ENCODE measurements around the gene SLC8A3. TPM values are rescaled to one million over a fixed set of nuclear protein-coding genes. Genes with fewer than 3 reads are reported as not detected.
"Not testable (repeated sequence)": the region's sequence is repeated elsewhere in the genome, so short reads cannot be mapped to it uniquely, and the experiment has no call there.

The SLC8A3 gene, protein sequence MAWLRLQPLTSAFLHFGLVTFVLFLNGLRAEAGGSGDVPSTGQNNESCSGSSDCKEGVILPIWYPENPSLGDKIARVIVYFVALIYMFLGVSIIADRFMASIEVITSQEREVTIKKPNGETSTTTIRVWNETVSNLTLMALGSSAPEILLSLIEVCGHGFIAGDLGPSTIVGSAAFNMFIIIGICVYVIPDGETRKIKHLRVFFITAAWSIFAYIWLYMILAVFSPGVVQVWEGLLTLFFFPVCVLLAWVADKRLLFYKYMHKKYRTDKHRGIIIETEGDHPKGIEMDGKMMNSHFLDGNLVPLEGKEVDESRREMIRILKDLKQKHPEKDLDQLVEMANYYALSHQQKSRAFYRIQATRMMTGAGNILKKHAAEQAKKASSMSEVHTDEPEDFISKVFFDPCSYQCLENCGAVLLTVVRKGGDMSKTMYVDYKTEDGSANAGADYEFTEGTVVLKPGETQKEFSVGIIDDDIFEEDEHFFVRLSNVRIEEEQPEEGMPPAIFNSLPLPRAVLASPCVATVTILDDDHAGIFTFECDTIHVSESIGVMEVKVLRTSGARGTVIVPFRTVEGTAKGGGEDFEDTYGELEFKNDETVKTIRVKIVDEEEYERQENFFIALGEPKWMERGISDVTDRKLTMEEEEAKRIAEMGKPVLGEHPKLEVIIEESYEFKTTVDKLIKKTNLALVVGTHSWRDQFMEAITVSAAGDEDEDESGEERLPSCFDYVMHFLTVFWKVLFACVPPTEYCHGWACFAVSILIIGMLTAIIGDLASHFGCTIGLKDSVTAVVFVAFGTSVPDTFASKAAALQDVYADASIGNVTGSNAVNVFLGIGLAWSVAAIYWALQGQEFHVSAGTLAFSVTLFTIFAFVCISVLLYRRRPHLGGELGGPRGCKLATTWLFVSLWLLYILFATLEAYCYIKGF
- 0.45 TPM for polyA plus RNA-seq (2013, experiment 1 of 2)
- 1.5 TPM for polyA plus RNA-seq (2013, experiment 2 of 2)

DNA sequence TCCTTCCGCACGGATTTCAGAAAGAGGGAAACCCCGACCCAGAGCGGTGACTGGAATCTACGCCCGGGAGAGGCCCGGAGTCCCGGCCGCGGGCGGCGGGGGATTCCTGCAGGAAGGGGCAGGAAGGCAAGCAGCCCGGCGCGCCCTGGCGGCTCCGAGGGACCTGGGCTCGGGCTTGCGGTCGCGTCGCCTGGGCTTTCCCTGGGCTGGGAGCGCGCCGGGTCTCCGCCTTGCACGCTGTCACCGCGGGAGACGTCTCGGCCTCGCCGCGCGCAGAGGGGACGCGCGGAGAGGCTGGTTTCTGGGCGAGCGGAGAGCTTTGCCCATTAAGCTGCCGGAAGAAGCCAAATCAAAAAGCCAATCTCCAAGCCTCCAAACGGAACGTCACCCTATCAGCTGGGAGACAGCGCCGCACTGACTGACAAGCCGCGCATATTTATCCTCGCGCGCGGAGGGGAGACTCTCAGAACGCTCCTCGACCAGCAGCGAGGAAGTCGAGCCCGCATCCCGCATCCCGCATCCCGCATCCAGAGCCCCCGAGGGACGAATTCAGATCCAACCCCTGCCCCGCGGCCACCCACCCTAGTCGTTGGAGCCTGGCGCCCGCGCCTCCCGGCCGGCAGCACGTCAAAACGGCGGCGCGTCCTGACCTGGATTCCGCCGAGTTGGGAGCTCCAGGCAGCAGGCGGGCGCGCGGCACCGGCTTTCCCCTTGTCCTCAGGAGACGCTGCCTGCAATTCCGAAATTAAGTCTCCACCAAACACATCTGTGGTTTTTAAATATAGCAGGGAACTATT, at the start of gene SLC8A3:
Gene SLC8A3, minus strand, starts transcription at position 293 of the 797 bp plus-strand sequence. CDS start 20,529 bp downstream, outside the sequence.
- Histone ChIP-seq H3K27ac (ENCODE audit: low read depth, low read length) (no peak within 1 kb of the TSS), H3K9ac (ENCODE audit: low read depth, low read length) (no peak within 1 kb of the TSS), H3K36me3 (ENCODE audit: insufficient read depth, low read length) (no peaks in the 10 kb centered on the region), H3K9me3 (ENCODE audit: insufficient read depth, low read depth, low read length) (no peaks in the 10 kb centered on the region), H3K4me3 (ENCODE audit: low read length) (peak within 1 kb of the TSS; percentile 67), H3K4me1 (ENCODE audit: insufficient read depth, low read length) (peaks cover 14% of the 10 kb centered on the region), H3K27me3 (ENCODE audit: insufficient read depth, low read length) (peaks cover 62% of the 10 kb centered on the region)
- WGBS = under 1% methylated on average over 83 of the region's 83 CpGs

DNA sequence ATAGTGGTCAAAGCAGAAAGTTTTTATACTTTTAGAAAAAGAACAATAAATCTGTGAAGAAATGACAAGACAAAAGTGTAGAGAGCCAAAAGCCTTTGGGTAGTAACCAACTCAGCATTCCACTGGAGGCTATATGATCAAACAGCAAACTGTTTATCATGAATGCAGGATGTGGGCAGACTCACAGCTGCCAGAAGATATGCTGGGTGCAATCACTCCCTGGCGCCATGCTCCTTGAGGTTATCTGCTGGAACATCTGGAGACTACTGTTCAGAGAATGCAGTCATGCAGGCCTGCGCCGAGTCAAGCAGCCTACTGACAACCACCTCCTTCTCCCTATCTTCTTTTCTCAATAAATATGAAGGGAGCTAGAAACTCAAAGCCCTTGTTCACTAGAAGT, 49.0 kb upstream of the SLC8A3 start:
- no peak overlapping the region for H3K4me3 ChIP-seq (ENCODE audit: low read length)
- H3K36me3 ChIP-seq (ENCODE audit: insufficient read depth, low read length) = no peaks in the 10 kb centered on the region
- no peak overlapping the region for H3K27ac ChIP-seq (ENCODE audit: low read depth, low read length)
- no peak overlapping the region for H3K9ac ChIP-seq (ENCODE audit: low read depth, low read length)
- H3K4me1 ChIP-seq (ENCODE audit: insufficient read depth, low read length) = no peaks in the 10 kb centered on the region; the same call in 1 of the 2 replicates
- no peaks in the 10 kb centered on the region for H3K9me3 ChIP-seq (ENCODE audit: insufficient read depth, low read depth, low read length)
- WGBS = 94% methylated on average over 3 of the region's 3 CpGs
- H3K27me3 ChIP-seq (ENCODE audit: insufficient read depth, low read length) = peaks cover 22% of the 10 kb centered on the region

DNA sequence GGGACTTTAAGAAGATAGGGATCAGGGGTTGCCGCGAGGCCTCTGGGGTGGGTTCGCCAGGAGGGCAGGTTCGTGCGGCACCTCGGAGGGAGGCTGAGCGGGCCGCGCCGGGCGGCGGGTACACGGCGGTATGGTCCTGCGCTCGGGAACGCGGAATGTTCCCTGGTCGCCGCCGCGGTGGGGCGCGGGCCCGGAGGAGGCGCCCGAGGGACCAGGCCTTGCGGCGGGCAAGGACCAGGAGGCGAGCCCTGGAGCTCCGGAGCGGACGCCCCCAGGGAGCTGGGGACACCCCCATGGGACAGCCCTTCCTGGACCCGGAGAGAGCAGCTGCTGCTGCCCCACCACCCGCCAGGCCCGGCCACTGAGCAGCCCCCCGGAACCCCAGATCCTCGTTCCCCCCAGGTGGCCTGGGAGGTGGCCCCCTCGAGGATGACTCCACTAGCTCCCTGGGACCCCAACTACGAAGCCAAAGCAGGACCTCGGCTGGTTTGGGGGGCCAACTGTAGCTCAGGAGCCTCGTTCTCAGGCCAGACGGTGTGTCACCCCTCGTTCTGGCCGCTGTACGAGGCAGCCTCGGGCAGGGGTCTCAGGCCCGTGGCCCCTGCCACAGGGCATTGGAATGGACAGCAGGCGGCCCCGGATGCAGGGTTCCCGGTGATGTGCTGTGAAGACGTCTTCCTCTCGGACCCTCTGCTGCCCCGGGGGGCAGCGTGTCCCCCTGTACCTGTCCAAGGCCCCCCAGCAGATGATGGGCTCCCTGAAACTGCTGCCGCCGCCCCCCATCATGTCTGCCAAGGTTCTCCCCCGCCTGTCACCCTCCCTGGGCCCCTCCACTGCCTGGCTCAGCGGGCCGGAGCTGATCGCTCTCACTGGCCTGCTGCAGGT, 45.6 kb upstream of the SLC8A3 start:
- peaks cover 20% of the 10 kb centered on the region for H3K27me3 ChIP-seq (ENCODE audit: insufficient read depth, low read length)
- WGBS = 96% methylated on average over 61 of the region's 61 CpGs
- no peaks in the 10 kb centered on the region for H3K9me3 ChIP-seq (ENCODE audit: insufficient read depth, low read depth, low read length)
- no peak overlapping the region for H3K4me3 ChIP-seq (ENCODE audit: low read length)
- H3K9ac ChIP-seq (ENCODE audit: low read depth, low read length) = no peak overlapping the region
- 0 out of 2 replicates have a peak, but pooled peaks cover 4% of the 10 kb centered on the region for H3K4me1 ChIP-seq (ENCODE audit: insufficient read depth, low read length)
- H3K27ac ChIP-seq (ENCODE audit: low read depth, low read length) = no peak overlapping the region
- H3K36me3 ChIP-seq (ENCODE audit: insufficient read depth, low read length) = no peaks in the 10 kb centered on the region

DNA sequence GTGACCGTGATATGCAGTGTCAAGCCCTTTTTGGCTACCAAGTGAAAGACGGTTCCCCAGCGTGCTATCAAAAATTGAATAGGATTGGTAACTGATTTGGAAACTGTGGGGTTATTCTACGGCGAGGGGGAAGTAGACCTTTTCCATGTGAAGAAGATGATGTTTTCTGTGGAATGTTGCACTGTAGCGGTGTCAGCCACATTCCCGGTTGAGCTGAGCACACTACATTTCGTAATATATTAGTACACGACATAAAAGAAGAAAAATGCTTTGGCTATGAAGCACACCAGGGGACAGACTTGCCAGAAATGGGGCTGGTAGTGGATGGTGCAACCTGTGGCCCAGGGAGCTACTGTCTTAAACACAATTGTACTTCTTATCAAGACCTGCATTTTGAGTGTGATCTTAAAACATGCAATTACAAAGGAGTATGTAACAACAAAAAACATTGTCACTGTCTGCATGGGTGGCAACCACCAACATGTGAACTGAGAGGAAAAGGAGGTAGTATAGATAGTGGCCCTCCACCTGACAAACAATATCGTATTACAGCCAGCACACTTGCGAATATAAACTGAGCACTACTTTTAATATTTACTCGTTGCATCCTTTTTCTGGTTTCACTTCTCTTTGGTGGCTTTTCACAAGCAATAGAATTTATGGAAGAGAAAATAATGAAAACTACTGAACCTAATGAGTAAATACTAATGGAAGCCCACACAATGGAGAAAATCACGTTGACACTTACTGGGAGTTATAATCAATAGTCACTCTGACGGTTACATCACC, 43.2 kb upstream of the SLC8A3 start:
- WGBS = 93% methylated on average over 13 of the region's 14 CpGs
- H3K27ac ChIP-seq (ENCODE audit: low read depth, low read length); H3K4me3 ChIP-seq (ENCODE audit: low read length); H3K4me1 ChIP-seq (ENCODE audit: insufficient read depth, low read length); H3K36me3 ChIP-seq (ENCODE audit: insufficient read depth, low read length); H3K9ac ChIP-seq (ENCODE audit: low read depth, low read length); H3K9me3 ChIP-seq (ENCODE audit: insufficient read depth, low read depth, low read length); H3K27me3 ChIP-seq (ENCODE audit: insufficient read depth, low read length): not testable (repeated sequence)

DNA sequence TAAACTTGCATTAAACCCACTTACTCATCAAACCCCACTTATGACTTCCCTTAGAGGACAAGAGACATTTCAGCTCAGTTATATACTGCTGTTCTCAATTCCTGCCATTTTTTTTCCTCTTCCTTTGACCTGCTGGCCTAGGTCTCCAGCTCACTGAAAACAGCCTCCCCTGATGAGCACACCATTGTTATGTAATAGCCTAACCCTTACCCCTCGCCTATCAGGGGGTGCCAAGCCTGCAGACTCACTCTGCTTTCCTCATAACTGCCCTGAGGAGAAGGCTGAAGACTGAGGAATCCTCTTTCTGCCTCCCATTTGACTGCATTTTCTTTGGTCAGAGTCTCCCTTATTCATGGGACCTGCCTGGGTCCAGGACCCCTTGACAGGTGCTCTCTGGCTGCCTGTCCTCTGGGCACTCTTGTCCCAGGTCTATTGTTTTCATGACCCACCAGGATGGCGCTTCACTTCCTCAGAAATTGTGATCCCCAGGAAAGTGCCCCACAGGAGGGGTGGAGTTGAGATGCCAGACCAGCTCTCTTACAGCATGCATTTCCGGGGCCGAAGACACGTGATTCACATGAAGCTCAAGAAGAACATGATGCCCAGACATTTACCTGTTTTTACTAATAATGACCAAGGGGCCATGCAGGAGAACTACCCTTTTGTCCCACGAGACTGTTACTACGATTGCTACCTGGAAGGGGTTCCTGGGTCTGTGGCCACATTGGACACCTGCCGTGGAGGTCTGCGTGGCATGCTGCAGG, 41.3 kb upstream of the SLC8A3 start:
- not testable (repeated sequence) for H3K27me3 ChIP-seq (ENCODE audit: insufficient read depth, low read length); H3K4me1 ChIP-seq (ENCODE audit: insufficient read depth, low read length); H3K9me3 ChIP-seq (ENCODE audit: insufficient read depth, low read depth, low read length); H3K9ac ChIP-seq (ENCODE audit: low read depth, low read length); H3K36me3 ChIP-seq (ENCODE audit: insufficient read depth, low read length); H3K4me3 ChIP-seq (ENCODE audit: low read length)
- 78% methylated on average over 9 of the region's 9 CpGs for WGBS
- H3K27ac ChIP-seq (ENCODE audit: low read depth, low read length) = peak overlapping the region; percentile 28; the same call in 1 of the 2 replicates

DNA sequence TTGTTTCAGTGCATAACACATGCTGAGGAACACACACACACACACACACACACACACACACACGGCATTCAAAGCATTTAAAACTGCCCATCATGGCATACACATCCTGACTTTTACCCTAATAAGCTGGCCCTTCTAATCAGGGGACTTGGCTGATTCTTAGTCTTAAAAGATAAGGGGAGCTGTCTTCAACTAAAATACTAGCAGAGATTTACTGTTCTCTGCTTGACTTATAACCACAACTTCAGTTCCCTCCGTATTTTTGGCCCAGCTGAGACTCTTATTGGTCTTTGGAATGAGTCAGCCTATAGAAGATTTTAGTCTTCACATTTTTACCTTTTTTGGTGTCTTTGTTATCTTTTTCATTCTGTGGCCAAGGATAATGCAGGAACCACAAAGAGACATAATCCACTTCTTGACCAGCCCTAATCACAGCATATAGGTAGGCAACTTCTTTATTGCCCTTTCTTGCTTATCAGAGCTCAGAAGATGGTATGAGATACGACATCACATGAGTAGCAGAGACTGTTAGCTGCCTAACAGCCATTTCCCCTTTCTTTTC, 25.1 kb upstream of the SLC8A3 start:
- Histone ChIP-seq H3K27me3 (ENCODE audit: insufficient read depth, low read length) (no peaks in the 10 kb centered on the region), H3K4me3 (ENCODE audit: low read length) (no peak overlapping the region), H3K9me3 (ENCODE audit: insufficient read depth, low read depth, low read length) (no peaks in the 10 kb centered on the region), H3K36me3 (ENCODE audit: insufficient read depth, low read length) (no peaks in the 10 kb centered on the region), H3K27ac (ENCODE audit: low read depth, low read length) (no peak overlapping the region), H3K4me1 (ENCODE audit: insufficient read depth, low read length) (no peaks in the 10 kb centered on the region; the same call in none of the 2 replicates), H3K9ac (ENCODE audit: low read depth, low read length) (no peak overlapping the region)
- WGBS = 76% methylated on average over 3 of the region's 3 CpGs

DNA sequence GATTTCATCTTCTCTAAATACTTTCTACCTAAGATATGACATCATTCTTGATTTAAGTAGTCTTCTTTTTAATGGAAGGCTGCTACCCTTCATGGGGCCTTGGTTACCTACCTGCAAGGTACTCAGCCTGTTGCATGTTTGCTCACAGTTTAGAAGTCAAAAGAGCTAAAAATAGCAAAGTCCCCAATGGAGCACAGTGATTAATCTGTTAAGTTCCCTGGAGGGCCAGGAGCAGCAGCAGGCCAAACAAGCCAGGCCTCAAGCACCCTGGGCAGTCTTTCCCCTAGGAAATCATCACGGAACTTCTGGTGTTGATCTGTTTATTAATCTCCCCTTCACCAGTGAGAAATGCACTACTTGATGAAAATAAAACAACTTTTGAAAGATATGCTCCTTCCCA, 24.0 kb upstream of the SLC8A3 start:
- no peak overlapping the region for H3K4me3 ChIP-seq (ENCODE audit: low read length)
- H3K36me3 ChIP-seq (ENCODE audit: insufficient read depth, low read length) = no peaks in the 10 kb centered on the region
- H3K9ac ChIP-seq (ENCODE audit: low read depth, low read length) = no peak overlapping the region
- no peaks in the 10 kb centered on the region for H3K9me3 ChIP-seq (ENCODE audit: insufficient read depth, low read depth, low read length)
- no peaks in the 10 kb centered on the region; the same call in none of the 2 replicates for H3K4me1 ChIP-seq (ENCODE audit: insufficient read depth, low read length)
- 76% methylated on average over 1 of the region's 1 CpG for WGBS
- no peaks in the 10 kb centered on the region for H3K27me3 ChIP-seq (ENCODE audit: insufficient read depth, low read length)
- H3K27ac ChIP-seq (ENCODE audit: low read depth, low read length) = no peak overlapping the region

DNA sequence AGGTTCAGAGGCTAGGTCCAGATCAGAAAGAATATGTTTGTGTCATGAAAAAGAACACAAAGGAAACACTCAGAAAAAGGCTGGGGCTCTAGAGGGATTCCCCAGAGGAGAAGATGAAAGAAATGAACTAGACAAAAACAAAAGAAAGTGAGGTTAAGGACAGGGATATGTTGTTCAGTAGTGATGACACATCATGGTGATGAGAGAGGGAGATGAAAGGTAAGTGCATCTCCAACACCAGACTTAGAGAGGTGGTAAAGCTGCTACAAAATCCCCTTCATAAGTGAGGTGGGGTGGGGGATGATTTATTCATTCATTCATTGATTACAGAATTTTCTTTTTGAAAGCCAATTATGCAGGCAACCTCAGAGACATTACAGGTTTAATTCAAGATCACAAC, 19.6 kb upstream of the SLC8A3 start:
- no peak overlapping the region for H3K9ac ChIP-seq (ENCODE audit: low read depth, low read length)
- H3K9me3 ChIP-seq (ENCODE audit: insufficient read depth, low read depth, low read length) = no peaks in the 10 kb centered on the region
- H3K27ac ChIP-seq (ENCODE audit: low read depth, low read length) = no peak overlapping the region
- H3K36me3 ChIP-seq (ENCODE audit: insufficient read depth, low read length) = no peaks in the 10 kb centered on the region
- no peaks in the 10 kb centered on the region for H3K27me3 ChIP-seq (ENCODE audit: insufficient read depth, low read length)
- no peaks in the 10 kb centered on the region; the same call in none of the 2 replicates for H3K4me1 ChIP-seq (ENCODE audit: insufficient read depth, low read length)
- H3K4me3 ChIP-seq (ENCODE audit: low read length) = no peak overlapping the region

DNA sequence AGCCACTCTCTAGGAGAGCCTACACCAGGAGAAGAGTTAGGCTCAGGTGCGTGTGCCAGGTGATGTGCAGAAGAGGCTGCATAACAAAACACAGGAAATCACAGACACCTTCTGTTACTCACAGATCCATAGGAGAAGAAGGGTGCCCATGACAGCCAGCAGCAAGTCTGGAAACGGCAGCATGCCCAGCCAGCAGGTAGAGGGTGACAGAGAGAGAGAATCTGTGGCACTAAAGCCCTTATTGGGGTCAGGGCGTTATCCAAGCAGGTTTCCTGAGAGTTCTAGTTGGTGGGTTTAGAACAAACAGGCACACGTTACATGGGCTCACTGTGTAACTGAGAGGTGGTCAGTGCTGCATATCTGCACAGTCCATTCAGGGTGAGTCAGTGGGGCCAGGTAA, 14.9 kb upstream of the SLC8A3 start:
- H3K4me3 ChIP-seq (ENCODE audit: low read length) = no peak overlapping the region
- no peak overlapping the region for H3K27ac ChIP-seq (ENCODE audit: low read depth, low read length)
- H3K27me3 ChIP-seq (ENCODE audit: insufficient read depth, low read length) = no peaks in the 10 kb centered on the region
- no peaks in the 10 kb centered on the region; the same call in 1 of the 2 replicates for H3K4me1 ChIP-seq (ENCODE audit: insufficient read depth, low read length)
- 87% methylated on average over 4 of the region's 4 CpGs for WGBS
- H3K9me3 ChIP-seq (ENCODE audit: insufficient read depth, low read depth, low read length) = no peaks in the 10 kb centered on the region
- H3K9ac ChIP-seq (ENCODE audit: low read depth, low read length) = no peak overlapping the region
- H3K36me3 ChIP-seq (ENCODE audit: insufficient read depth, low read length) = no peaks in the 10 kb centered on the region
